Panc1 (cell line): ENCODE results near the gene NTM. TPM values are rescaled to one million over a fixed set of nuclear protein-coding genes. Genes with fewer than 3 reads are reported as not detected.

Experiments
- ATAC-seq: fragments of 200-7000 bp; cut with Tn5 transposase; 2 replicates; pipeline ENCODE4 v1.9.1; 2020; ENCODE audit warnings: mild to moderate bottlenecking, moderate library complexity
- BruUV-seq: library from RNA; stranded (reverse); fragments of 400-500 nt; replicated peaks from 2 replicates; lab custom pipeline; 2021; lab: Mats Ljungman, UMichigan
- CTCF ChIA-PET: fragments of 300-600 bp; sonication (Branson Sonifier 250); formaldehyde crosslinking; loops from one replicate; lab custom pipeline; 2022; ENCODE audit warnings: antibody characterized with exemption; lab: Charles Lee
- POLR2A ChIA-PET: fragments of 300-600 bp; sonication (Branson Sonifier 250); formaldehyde crosslinking; loops from one replicate; lab custom pipeline; 2022; ENCODE audit warnings: antibody characterized with exemption; lab: Charles Lee
- DNase-seq: peaks from one replicate; pipeline ENCODE4 v3.0.0-alpha.2; 2010; ENCODE audit warnings: low read depth, low spot score
- H3K27ac ChIP-seq: 2 replicates; pipeline ENCODE4 v1.5.1; 2011; ENCODE audit warnings: mild to moderate bottlenecking, low read length, inconsistent platforms
- H3K27me3 ChIP-seq: fragments of 200-500 bp; sonication (Bioruptor generic); 2 replicates; pipeline ENCODE4 v1.6.0; 2014; ENCODE audit warnings: low read length, inconsistent platforms; ENCODE audit not compliant: control insufficient read depth, insufficient read depth
- H3K36me3 ChIP-seq: fragments of 200-500 bp; sonication (Bioruptor generic); 2 replicates; pipeline ENCODE4 v1.5.1; 2014; ENCODE audit warnings: inconsistent platforms, mild to moderate bottlenecking, low read length, moderate library complexity; ENCODE audit not compliant: control insufficient read depth, insufficient read depth
- H3K4me1 ChIP-seq: 2 replicates; pipeline ENCODE4 v1.5.1; 2011; ENCODE audit warnings: inconsistent platforms, mild to moderate bottlenecking, low read length, moderate library complexity; ENCODE audit not compliant: control insufficient read depth, insufficient read depth
- H3K4me3 ChIP-seq, 2 experiments: 2 replicates each; pipeline ENCODE4 v1.5.1; 2011 to 2012; ENCODE audit warnings: low read depth in 2 of 2, low read length in 2 of 2, mild to moderate bottlenecking in 2 of 2, inconsistent platforms in 1 of 2, moderate library complexity in 1 of 2
- H3K9me3 ChIP-seq: fragments of 200-500 bp; sonication (Bioruptor generic); 2 replicates; pipeline ENCODE4 v1.5.1; 2014; ENCODE audit warnings: low read depth, mild to moderate bottlenecking, inconsistent platforms, low read length, moderate library complexity; ENCODE audit not compliant: control insufficient read depth, insufficient read depth
- CTCF ChIP-seq: fragments of 450-650 bp; IDR thresholded peaks from 2 replicates; pipeline ENCODE4 v1.5.1; 2017; ENCODE audit warnings: mild to moderate bottlenecking
- POLR2AphosphoS5 ChIP-seq: IDR thresholded peaks from 2 replicates; pipeline ENCODE4 v1.6.1; 2012; ENCODE audit warnings: mild to moderate bottlenecking, low read depth, low read length, moderate library complexity
- REST ChIP-seq, 2 experiments: IDR thresholded peaks; 2 replicates each; pipeline ENCODE4 v1.6.1; 2011 to 2012; ENCODE audit warnings: low read depth in 2 of 2, control low read depth in 1 of 2, low read length in 1 of 2, mild to moderate bottlenecking in 1 of 2, moderate library complexity in 1 of 2; ENCODE audit not compliant: insufficient read depth in 1 of 2
- SIN3A ChIP-seq: IDR thresholded peaks from 2 replicates; pipeline ENCODE4 v1.6.1; 2012; ENCODE audit warnings: low read depth, mild to moderate bottlenecking, low read length, moderate library complexity, borderline replicate concordance; ENCODE audit not compliant: insufficient read depth
- TCF7L2 ChIP-seq: IDR thresholded peaks from 2 replicates; pipeline ENCODE4 v1.6.1; 2011; ENCODE audit warnings: mild to moderate bottlenecking, low read depth, low read length, inconsistent platforms
- in situ Hi-C: cut with HindIII; loops from 2 replicates; pipeline ENCODE4 v1.10.0; 2016; ENCODE audit warnings: low sequenced_read_pairs, low pct_unique_long_range_greater_than_20kb
- intact Hi-C: fragments of 100-400 bp; cut with micrococcal nuclease; formaldehyde crosslinking; loops from one replicate; pipeline ENCODE4 v1.10.0; 2022; ENCODE audit not compliant: unreplicated experiment
- total RNA-seq: library from RNA; stranded (reverse); gene quantifications from one replicate; pipeline ENCODE4 v1.2.1, GENCODE V29; 2021; ENCODE audit not compliant: unreplicated experiment

Gene NTM
- total RNA-seq, 1 experiment from 2014 or later = 0.10 TPM

GRCh38 chr11:131763193-131763890 lies 392.9 kb downstream of the NTM start:
- Histone ChIP-seq H3K36me3 (no peaks in the 10 kb centered on the region), H3K4me3 (no peak overlapping the region), H3K9me3 (no peaks in the 10 kb centered on the region), H3K27me3 (no peaks in the 10 kb centered on the region), H3K27ac (no peak overlapping the region), H3K4me1 (no peaks in the 10 kb centered on the region)
- no peak for TF ChIP-seq SIN3A
- no peak for TF ChIP-seq CTCF
- no peak for TF ChIP-seq TCF7L2
- no peak for TF ChIP-seq REST (IDR thresholded peaks at IDR 0.05; ENCODE audit: insufficient read depth in 1 of 2, low read depth in 2 of 2, low read length in 1 of 2)
- no peak for TF ChIP-seq POLR2AphosphoS5
- no TSS peak for BruUV-seq
- DNase-seq (no peak), ATAC-seq (no peak)
- CTCF ChIA-PET = no interaction called here
- intact Hi-C loops (no loop called here), in situ Hi-C loops (no loop called here)
- POLR2A ChIA-PET = no interaction called here

- H3K4me3 ChIP-seq = no peak overlapping the region
- no TSS peak for BruUV-seq
- H3K27me3 ChIP-seq = no peaks in the 10 kb centered on the region
- TF ChIP-seq CTCF (no peak), REST (IDR thresholded peaks at IDR 0.05; ENCODE audit: insufficient read depth in 1 of 2, low read depth in 2 of 2, low read length in 1 of 2) (no peak), SIN3A (no peak), POLR2AphosphoS5 (no peak), TCF7L2 (no peak)
- in situ Hi-C loops = no loop called here
- no peaks in the 10 kb centered on the region for H3K4me1 ChIP-seq
- ChIA-PET POLR2A (no interaction called here), CTCF (no interaction called here)
- H3K9me3 ChIP-seq = no peaks in the 10 kb centered on the region
- no peak overlapping the region for H3K27ac ChIP-seq
- ATAC-seq (no peak), DNase-seq (no peak)
- H3K36me3 ChIP-seq = no peaks in the 10 kb centered on the region
- intact Hi-C loops = no loop called here
These were observed 393.7 kb downstream of the NTM start for GRCh38 chr11:131764126-131764525.
